Measurements from ENCODE around the gene SLC16A1.

Gene SLC16A1

DNA sequence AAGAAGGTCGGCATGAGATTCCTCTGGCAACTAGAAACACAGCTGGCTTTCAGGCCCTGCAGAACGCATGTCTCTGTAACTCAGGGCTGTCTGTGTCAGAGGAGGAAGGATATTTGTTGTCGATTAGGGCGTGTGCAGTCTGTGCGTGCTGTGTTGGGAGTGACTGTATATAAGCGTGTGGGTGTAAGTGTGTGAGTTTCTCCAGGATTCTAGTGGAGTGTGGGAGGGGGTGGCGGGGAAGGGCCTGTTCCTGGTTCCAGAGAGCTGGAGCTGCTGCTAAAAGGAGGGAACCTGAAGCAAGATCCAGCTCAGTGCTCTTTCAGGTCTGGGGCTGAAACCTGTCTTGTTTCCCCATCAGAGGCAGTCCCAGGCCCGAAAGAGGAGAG, 74.3 kb downstream of the SLC16A1 start:
- no peak for DNase-seq

DNA sequence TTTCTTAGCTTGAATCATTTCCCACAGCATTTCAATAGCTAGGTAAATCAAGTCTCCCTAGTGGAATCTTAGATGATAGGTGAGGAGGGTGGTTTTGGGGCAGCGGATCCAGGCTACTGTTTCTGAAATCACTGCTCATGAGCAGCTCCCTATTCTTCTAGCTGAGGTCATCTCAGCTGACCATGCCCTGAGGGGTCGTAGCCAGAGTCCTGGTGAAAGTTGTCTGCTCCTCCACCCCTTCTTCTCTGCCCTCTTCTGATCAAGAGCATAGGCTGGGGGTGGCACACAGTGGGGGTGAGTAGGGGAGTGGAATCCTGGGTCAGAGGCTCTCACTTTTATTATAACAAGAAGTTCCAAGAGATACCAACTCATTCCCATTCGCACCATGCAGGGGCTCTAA, 76.2 kb downstream of the SLC16A1 start:
- DNase-seq = no peak

- no peak for DNase-seq
These were observed 77.7 kb downstream of the SLC16A1 start for GRCh38 chr1:112878321-112878720.

- no peak for DNase-seq
These were observed 78.2 kb downstream of the SLC16A1 start for GRCh38 chr1:112877750-112878149.

DNA sequence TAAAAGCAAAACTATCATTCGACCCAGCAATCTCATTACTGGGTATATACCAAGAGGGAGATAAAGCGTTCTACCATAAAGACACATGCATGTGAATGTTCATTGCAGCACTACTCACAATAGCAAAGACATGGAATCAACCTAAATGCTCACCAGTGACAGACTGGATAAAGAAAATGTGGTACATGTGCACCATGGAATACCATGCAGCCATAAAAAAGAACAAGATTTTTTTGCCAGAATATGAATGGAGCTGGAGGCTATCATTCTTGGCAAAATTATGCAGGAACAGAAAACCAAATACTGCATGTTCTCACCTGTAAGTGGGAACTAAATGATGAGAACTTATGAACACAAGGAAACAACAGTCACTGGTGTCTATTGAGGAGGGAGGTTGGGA, 79.7 kb downstream of the SLC16A1 start:
- DNase-seq = no peak

DNA sequence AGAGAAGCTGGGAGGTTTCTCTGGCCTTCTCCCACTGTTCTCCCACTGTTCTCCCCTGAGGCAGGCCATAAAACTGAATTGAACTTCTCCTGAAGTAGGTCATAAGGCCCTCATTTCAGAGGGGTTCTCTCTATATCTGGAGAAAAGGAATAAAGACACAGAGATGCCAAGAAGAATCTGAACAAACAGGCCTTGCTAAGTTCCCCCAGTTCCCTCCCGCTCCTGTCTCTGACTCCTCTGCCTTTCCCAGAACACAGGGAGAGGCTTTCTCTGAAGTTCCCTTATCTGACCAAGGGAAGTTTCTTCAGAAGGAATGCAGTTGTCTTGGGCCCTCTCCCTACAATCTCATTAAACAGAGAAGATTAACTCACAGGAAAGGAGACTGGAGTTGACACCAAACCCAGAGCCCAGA, 83.4 kb downstream of the SLC16A1 start:
- no peak for DNase-seq

DNA sequence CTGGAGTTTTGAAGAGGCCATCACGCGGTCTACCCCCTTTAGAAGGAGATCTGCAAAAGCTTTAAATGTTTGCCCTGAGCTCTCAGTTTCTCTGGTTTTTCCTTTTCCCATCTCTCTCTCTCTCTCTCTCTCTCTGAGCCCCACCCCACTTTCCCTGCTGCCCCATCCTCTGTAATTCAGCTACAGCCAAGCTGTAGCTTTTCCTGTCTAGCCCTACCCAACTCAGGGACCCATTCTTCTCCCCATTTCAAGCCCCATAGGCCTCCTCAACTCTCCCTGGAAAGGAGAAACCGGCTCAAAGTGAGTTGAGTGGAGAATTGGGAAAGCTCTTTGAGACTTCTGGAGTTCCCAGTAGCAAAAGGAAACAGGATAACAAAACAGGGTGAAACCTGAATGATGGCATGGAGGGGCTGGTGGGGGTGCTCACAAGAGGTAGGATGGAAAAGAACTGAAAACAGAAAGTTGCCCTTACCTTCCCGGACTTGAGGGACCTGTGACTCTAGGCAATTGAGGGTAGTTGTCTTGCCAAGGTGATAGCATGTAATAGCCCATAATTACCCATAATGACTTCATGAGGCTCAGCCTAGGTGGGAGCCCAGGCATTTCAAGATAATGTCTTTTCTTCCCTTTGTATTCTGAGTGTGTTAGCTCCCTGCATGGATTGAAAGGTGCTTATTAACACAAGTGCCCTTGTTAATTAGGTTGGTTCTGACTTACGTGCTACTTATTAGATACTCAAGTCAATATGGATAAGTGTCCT, 84.9 kb downstream of the SLC16A1 start:
- DNase-seq = no peak

GRCh38 chr1:112869895-112870294, 86.1 kb downstream of the SLC16A1 start:
- no peak for DNase-seq

DNA sequence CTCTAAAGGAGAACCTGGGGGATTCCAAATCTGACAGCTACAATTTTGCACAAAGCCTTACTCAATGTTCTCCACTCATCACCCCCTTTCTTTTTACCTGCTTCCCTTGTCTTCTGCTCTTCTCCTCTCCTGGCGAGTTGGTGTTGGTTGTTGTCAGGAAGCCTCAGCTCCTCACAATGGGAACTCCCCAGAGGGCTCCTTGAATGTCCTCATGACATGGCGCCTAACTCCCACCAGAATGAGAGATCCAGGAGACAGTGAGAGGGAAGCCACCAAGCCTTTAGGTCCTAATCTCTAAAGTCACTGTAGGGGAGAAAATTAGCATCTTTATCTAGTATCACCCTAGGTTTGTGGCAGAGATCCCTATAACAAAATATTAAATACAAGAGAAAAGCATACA, 87.8 kb downstream of the SLC16A1 start:
- no peak for DNase-seq

GRCh38 chr1:112866981-112867380, 89.0 kb downstream of the SLC16A1 start:
- DNase-seq = no peak

- no peak for DNase-seq
These were observed 89.8 kb downstream of the SLC16A1 start for GRCh38 chr1:112866151-112866550.

- DNase-seq = no peak
These were observed 93.1 kb downstream of the SLC16A1 start for GRCh38 chr1:112862753-112863426.

All from T-helper 2 cell (primary cell).